ENCODE measurements around the gene TMC6. TPM values are rescaled to one million over a fixed set of nuclear protein-coding genes. Genes with fewer than 3 reads are reported as not detected.

TMC6 gene
- total RNA-seq, 2 experiments from 2014 or later: 209 to 213 TPM

DNA sequence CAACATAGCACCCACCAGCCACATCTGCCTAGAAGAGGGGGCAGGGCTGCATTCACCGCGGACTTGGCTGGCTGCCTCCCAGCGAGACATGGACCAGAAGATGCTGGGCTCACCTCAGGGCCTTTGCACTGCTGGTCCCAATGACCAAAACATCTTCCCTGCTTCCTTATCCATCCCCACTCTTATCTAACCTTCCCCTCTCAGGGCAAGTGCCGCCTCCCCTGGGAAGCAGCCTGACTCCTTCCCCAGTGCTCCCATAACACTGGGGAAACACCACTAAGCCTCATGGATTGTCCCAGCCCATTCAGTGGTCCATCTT is 5.7 kb downstream of the TMC6 start:
- POLR2A ChIA-PET: interaction anchor here (7.6 to 18.6 kb wide), 2 partner anchors 9 to 16 kb away, joined by 56 to 335 read pairs; partner anchors contain the start of genes C17orf99 and TMC8
- ATAC-seq (no peak), DNase-seq (peak; percentile 48)
- Mint-ChIP-seq H3K4me3 (peak overlapping the region; percentile 77), H3K27ac (peak overlapping the region; percentile 94), H3K36me3 (ENCODE audit: low read depth) (peaks cover 67% of the 10 kb centered on the region), H3K4me1 (ENCODE audit: low read depth) (peaks cover 56% of the 10 kb centered on the region), H3K27me3 (no peaks in the 10 kb centered on the region), H3K9me3 (no peaks in the 10 kb centered on the region)
- intact Hi-C loops (cut with micrococcal nuclease): no loop called here
- TF ChIP-seq, protein P1, sequence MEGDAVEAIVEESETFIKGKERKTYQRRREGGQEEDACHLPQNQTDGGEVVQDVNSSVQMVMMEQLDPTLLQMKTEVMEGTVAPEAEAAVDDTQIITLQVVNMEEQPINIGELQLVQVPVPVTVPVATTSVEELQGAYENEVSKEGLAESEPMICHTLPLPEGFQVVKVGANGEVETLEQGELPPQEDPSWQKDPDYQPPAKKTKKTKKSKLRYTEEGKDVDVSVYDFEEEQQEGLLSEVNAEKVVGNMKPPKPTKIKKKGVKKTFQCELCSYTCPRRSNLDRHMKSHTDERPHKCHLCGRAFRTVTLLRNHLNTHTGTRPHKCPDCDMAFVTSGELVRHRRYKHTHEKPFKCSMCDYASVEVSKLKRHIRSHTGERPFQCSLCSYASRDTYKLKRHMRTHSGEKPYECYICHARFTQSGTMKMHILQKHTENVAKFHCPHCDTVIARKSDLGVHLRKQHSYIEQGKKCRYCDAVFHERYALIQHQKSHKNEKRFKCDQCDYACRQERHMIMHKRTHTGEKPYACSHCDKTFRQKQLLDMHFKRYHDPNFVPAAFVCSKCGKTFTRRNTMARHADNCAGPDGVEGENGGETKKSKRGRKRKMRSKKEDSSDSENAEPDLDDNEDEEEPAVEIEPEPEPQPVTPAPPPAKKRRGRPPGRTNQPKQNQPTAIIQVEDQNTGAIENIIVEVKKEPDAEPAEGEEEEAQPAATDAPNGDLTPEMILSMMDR (IDR thresholded peaks at IDR 0.05): no peak
- CTCF ChIA-PET: interaction anchor here (1.4 to 7.9 kb wide), 2 partner anchors 13 to 53 kb away, joined by 6 to 83 read pairs; no protein-coding TSS in a partner anchor

DNA sequence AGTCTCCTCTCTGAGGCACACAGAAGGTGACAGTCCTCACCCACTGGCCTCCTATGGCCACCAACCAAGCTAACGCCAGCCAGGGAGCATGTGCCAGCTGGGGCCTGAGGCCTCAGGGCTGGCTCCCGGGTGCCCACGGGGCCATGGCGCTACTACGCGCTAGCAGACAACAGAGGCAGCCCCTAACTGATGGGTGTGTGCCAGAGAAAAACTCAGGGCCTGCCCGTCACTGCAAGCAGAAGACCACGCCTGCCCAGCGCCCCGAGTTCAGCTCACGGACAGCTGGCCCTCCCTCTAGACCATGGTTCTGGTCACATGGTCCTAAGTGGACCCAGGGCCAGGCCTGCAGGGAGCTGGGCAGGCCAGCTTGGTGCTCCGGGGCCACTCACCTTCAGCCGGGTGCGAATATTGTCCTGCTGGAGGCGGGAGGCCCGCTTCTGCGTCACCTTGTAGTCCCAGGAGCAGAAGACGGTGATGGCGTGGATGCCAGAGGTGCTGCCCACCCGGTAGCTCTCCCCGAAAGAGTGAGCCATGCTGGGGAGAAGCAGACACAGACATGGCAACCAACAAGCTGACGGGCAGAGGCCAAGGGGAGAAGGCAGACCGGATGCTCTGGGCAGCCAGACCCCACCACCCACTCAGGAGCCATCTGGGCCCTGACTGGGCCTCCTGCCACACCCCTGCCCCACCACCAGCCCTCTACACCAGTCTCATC is 6.2 kb downstream of the TMC6 start:
- peak overlapping the region; percentile 77 for H3K4me3 Mint-ChIP-seq
- TF ChIP-seq, protein P1 (IDR thresholded peaks at IDR 0.05): no peak
- DNase-seq (no peak), ATAC-seq (no peak)
- H3K4me1 Mint-ChIP-seq (ENCODE audit: low read depth): peaks cover 60% of the 10 kb centered on the region
- H3K9me3 Mint-ChIP-seq: no peaks in the 10 kb centered on the region
- intact Hi-C loops (cut with micrococcal nuclease): no loop called here
- no peaks in the 10 kb centered on the region for H3K27me3 Mint-ChIP-seq
- peaks cover 69% of the 10 kb centered on the region for H3K36me3 Mint-ChIP-seq (ENCODE audit: low read depth)
- CTCF ChIA-PET: interaction anchor here (1.2 to 7.9 kb wide), 3 partner anchors 9 to 53 kb away, joined by 3 to 83 read pairs (median 6); no protein-coding TSS in a partner anchor
- H3K27ac Mint-ChIP-seq: peak overlapping the region; percentile 94
- POLR2A ChIA-PET: interaction anchor here (0.9 to 18.6 kb wide), 3 partner anchors 9 to 54 kb away, joined by 3 to 335 read pairs (median 56); partner anchors contain the start of genes C17orf99 and TMC8

DNA sequence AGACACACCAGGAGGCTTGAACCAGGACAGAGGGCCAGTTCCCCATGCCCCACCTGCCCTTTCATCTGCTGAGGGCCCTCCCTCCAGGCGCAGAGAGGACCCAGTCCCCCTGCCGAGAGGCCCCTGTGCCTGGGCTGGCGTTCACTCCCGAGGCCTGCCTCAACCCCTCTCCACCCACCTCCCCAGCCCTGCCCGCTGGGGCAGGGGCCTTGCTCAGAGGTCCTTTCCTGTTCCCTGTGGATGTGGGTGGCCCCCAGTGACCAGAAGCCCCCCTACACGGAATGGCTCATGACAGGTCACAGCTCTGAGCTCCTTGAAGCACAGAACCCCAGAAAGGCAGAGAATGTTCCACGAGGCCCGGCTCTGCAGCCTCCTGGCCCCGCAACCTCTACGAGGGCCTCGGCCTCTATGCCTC is 6.7 kb downstream of the TMC6 start:
- H3K9me3 Mint-ChIP-seq: no peaks in the 10 kb centered on the region
- intact Hi-C loops (cut with micrococcal nuclease): loop anchor here (2.0 kb wide), 1 partner anchor 19 kb away; no protein-coding TSS in a partner anchor
- no peaks in the 10 kb centered on the region for H3K27me3 Mint-ChIP-seq
- ATAC-seq (peak; percentile 9), DNase-seq (no peak)
- H3K4me1 Mint-ChIP-seq (ENCODE audit: low read depth): peaks cover 64% of the 10 kb centered on the region
- H3K36me3 Mint-ChIP-seq (ENCODE audit: low read depth): peaks cover 68% of the 10 kb centered on the region
- POLR2A ChIA-PET: interaction anchor here (0.9 to 18.6 kb wide), 3 partner anchors 8 to 54 kb away, joined by 3 to 335 read pairs (median 56); partner anchors contain the start of genes C17orf99 and TMC8
- CTCF ChIA-PET: interaction anchor here (1.2 to 7.9 kb wide), 3 partner anchors 9 to 54 kb away, joined by 3 to 83 read pairs (median 6); no protein-coding TSS in a partner anchor
- TF ChIP-seq, protein P1 (IDR thresholded peaks at IDR 0.05): no peak
- H3K27ac Mint-ChIP-seq: peak overlapping the region; percentile 94
- H3K4me3 Mint-ChIP-seq: peak overlapping the region; percentile 77

DNA sequence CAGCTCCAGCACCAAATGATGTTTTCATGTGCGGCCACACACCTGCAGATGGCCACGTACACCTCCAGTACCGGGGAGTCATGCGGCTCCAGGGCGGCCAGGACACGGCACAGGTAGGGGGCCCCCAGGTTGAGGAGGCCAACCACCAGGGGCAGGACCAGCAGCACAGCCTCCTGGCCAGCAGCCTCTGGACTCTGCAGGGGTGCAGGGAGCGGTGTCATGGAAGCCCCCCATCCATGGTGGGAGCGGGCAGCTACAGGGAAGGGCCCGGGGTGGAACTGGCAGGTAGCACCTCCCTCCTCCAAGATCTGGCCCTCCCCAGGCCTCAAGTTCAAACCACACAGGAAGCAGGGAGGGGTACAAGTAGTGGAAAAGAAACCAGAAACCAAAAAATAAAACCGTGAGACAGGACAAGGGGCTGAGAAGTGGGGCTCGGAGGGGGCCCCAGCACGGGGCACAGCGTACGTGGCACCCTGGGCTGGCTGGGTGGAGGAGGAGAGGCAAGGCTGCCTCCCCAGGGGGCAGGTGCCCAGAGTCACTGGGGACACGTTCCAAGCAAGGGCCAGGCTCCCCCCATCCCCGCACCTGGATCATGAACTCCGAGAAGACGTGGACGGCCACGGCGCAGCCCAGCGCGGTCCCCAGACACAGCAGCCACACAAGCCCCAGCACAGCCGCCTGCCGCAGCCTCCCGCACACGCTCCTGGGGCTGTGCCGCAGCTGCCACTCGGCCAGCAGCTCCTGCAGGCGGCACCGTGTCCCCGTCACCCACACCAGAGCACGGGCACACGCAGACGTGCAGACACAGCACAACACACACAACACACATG is 7.4 kb downstream of the TMC6 start:
- TF ChIP-seq, protein P1 (IDR thresholded peaks at IDR 0.05): no peak
- intact Hi-C loops (cut with micrococcal nuclease): loop anchor here (2.0 kb wide), 1 partner anchor 20 kb away; no protein-coding TSS in a partner anchor
- Mint-ChIP-seq H3K36me3 (ENCODE audit: low read depth) (peaks cover 67% of the 10 kb centered on the region), H3K4me3 (peak overlapping the region; percentile 77), H3K27ac (peak overlapping the region; percentile 94), H3K4me1 (ENCODE audit: low read depth) (peaks cover 59% of the 10 kb centered on the region), H3K27me3 (no peaks in the 10 kb centered on the region), H3K9me3 (no peaks in the 10 kb centered on the region)
- ATAC-seq: peak; percentile 58
- peak; percentile 79 for DNase-seq
- POLR2A ChIA-PET: interaction anchor here (0.7 to 18.6 kb wide), 4 partner anchors 8 to 26 kb away, joined by 3 to 335 read pairs (median 30); partner anchors contain the start of genes C17orf99 and TMC8
- CTCF ChIA-PET: interaction anchor here (1.1 to 7.9 kb wide), 7 partner anchors 8 to 55 kb away, joined by 3 to 83 read pairs (median 6); no protein-coding TSS in a partner anchor
